Astrocyte (in vitro differentiated cells and primary cell): ENCODE measurements around the gene TMEM123. TPM values are rescaled to one million over a fixed set of nuclear protein-coding genes. Genes with fewer than 3 reads are reported as not detected.
A peak's percentile ranks its signal among the peaks of the same experiment; 100 is the strongest.

Experiments used
- DNase-seq: peaks from one replicate; pipeline ENCODE4 v3.0.0-alpha.2; 2010; ENCODE audit warnings: low read depth
- FAIRE-seq: peaks from 2 replicates; lab custom pipeline; 2011; peaks lifted over from hg19 to GRCh38; lab: Jason Lieb, UNC
- H2AFZ ChIP-seq: 2 replicates; pipeline ENCODE4 v1.6.0; 2012; ENCODE audit warnings: low read depth, low read length, inconsistent platforms
- H3K27ac ChIP-seq: 2 replicates; pipeline ENCODE4 v1.5.1; 2011; ENCODE audit warnings: low read depth, low read length, inconsistent platforms
- H3K27me3 ChIP-seq: 2 replicates; pipeline ENCODE4 v1.6.0; 2011; ENCODE audit warnings: low read length, inconsistent platforms; ENCODE audit not compliant: insufficient read depth
- H3K36me3 ChIP-seq: 2 replicates; pipeline ENCODE4 v1.5.1; 2011; ENCODE audit warnings: low read length, inconsistent platforms; ENCODE audit not compliant: insufficient read depth
- H3K4me1 ChIP-seq: 2 replicates; pipeline ENCODE4 v1.5.1; 2011; ENCODE audit warnings: low read length, inconsistent platforms; ENCODE audit not compliant: insufficient read depth
- H3K4me2 ChIP-seq: 2 replicates; pipeline ENCODE4 v1.6.0; 2012; ENCODE audit warnings: low read length, inconsistent platforms
- H3K4me3 ChIP-seq: 2 replicates; pipeline ENCODE4 v1.5.1; 2011; ENCODE audit warnings: low read depth, mild to moderate bottlenecking, low read length, inconsistent platforms; ENCODE audit not compliant: insufficient read depth
- H3K79me2 ChIP-seq: 2 replicates; pipeline ENCODE4 v1.6.0; 2012; ENCODE audit warnings: mild to moderate bottlenecking, low read length, inconsistent platforms; ENCODE audit not compliant: insufficient read depth
- H3K9ac ChIP-seq: 2 replicates; pipeline ENCODE4 v1.6.0; 2012; ENCODE audit warnings: mild to moderate bottlenecking, low read length, inconsistent platforms
- H3K9me3 ChIP-seq: 2 replicates; pipeline ENCODE4 v1.5.1; 2012; ENCODE audit warnings: low read depth, mild to moderate bottlenecking, low read length, inconsistent platforms; ENCODE audit not compliant: insufficient read depth
- H4K20me1 ChIP-seq: 2 replicates; pipeline ENCODE4 v1.6.0; 2012; ENCODE audit warnings: low read length, inconsistent platforms; ENCODE audit not compliant: insufficient read depth
- H3K27ac Mint-ChIP-seq: one replicate; pipeline ENCODE4 v1.8.0; 2021; ENCODE audit warnings: mild to moderate bottlenecking, mixed read lengths; ENCODE audit not compliant: unreplicated experiment
- H3K27me3 Mint-ChIP-seq: one replicate; pipeline ENCODE4 v1.8.0; 2021; ENCODE audit warnings: low read depth, mixed read lengths; ENCODE audit not compliant: unreplicated experiment
- H3K36me3 Mint-ChIP-seq: one replicate; pipeline ENCODE4 v1.8.0; 2021; ENCODE audit warnings: low read depth, mixed read lengths; ENCODE audit not compliant: unreplicated experiment
- H3K4me1 Mint-ChIP-seq: one replicate; pipeline ENCODE4 v1.8.0; 2021; ENCODE audit warnings: low read depth, mixed read lengths; ENCODE audit not compliant: unreplicated experiment
- H3K4me3 Mint-ChIP-seq: one replicate; pipeline ENCODE4 v1.8.0; 2021; ENCODE audit warnings: mild to moderate bottlenecking, moderate library complexity, mixed read lengths; ENCODE audit not compliant: unreplicated experiment
- H3K9me3 Mint-ChIP-seq: one replicate; pipeline ENCODE4 v1.8.0; 2021; ENCODE audit warnings: mild to moderate bottlenecking, mixed read lengths; ENCODE audit not compliant: unreplicated experiment
- CTCF ChIP-seq: IDR thresholded peaks from 2 replicates; pipeline ENCODE4 v1.5.1; 2011; ENCODE audit warnings: low read depth, mild to moderate bottlenecking, inconsistent platforms, low read length, moderate library complexity; ENCODE audit not compliant: insufficient read depth
- EZH2 ChIP-seq: IDR thresholded peaks from 2 replicates; pipeline ENCODE4 v1.6.1; 2012; ENCODE audit warnings: mild to moderate bottlenecking, low read length, inconsistent platforms; ENCODE audit not compliant: insufficient read depth
- total RNA-seq: library from RNA; stranded (reverse); gene quantifications from 2 replicates; pipeline ENCODE4 v1.2.1, GENCODE V29; 2021

Gene TMEM123
- total RNA-seq, 1 donor from 2014 or later: 234 TPM

- Mint-ChIP-seq H3K27ac (peak within 1 kb of the TSS; percentile 96), H3K27me3 (no peaks in the 10 kb centered on the region), H3K36me3 (peaks cover 4% of the 10 kb centered on the region), H3K4me3 (peak within 1 kb of the TSS; percentile 96), H3K9me3 (no peaks in the 10 kb centered on the region), H3K4me1 (peaks cover 28% of the 10 kb centered on the region)
- H3K9ac ChIP-seq: peak within 1 kb of the TSS; percentile 95
- FAIRE-seq: peak; percentile 54
- TF ChIP-seq CTCF (peak; percentile 41), EZH2 (no peak)
- H3K27ac ChIP-seq: peak within 1 kb of the TSS; percentile 99
- H3K36me3 ChIP-seq: peaks cover 7% of the 10 kb centered on the region
- peaks cover 15% of the 10 kb centered on the region for H4K20me1 ChIP-seq
- peaks cover 47% of the 10 kb centered on the region for H3K79me2 ChIP-seq
- H3K4me3 ChIP-seq: peak within 1 kb of the TSS; percentile 91
- H3K27me3 ChIP-seq: no peaks in the 10 kb centered on the region
- peak within 1 kb of the TSS; percentile 83 for H2AFZ ChIP-seq
- H3K4me1 ChIP-seq: peaks cover 19% of the 10 kb centered on the region
- peak within 1 kb of the TSS; percentile 83 for H3K4me2 ChIP-seq
- H3K9me3 ChIP-seq: no peaks in the 10 kb centered on the region
- DNase-seq: peak; percentile 74
Measured at GRCh38 chr11:102346748-102347461, 105.7 kb downstream of the TMEM123 start, which contains the start of gene BIRC2. BIRC2 (plus strand) TSS chr11:102347214; CDS start chr11:102349855, 2,641 bp downstream.

- Histone ChIP-seq H2AFZ (peak overlapping the region; percentile 83), H3K27ac (peak overlapping the region; percentile 99), H4K20me1 (peaks cover 15% of the 10 kb centered on the region), H3K27me3 (no peaks in the 10 kb centered on the region), H3K4me1 (peaks cover 19% of the 10 kb centered on the region), H3K9ac (peak overlapping the region; percentile 95), H3K4me2 (peak overlapping the region; percentile 83), H3K36me3 (peaks cover 7% of the 10 kb centered on the region), H3K9me3 (no peaks in the 10 kb centered on the region), H3K4me3 (peak overlapping the region; percentile 91), H3K79me2 (peaks cover 42% of the 10 kb centered on the region)
- H3K27ac Mint-ChIP-seq: peak overlapping the region; percentile 96
- H3K9me3 Mint-ChIP-seq: no peaks in the 10 kb centered on the region
- peaks cover 4% of the 10 kb centered on the region for H3K36me3 Mint-ChIP-seq
- H3K27me3 Mint-ChIP-seq: no peaks in the 10 kb centered on the region
- H3K4me3 Mint-ChIP-seq: peak overlapping the region; percentile 96
- TF ChIP-seq CTCF: no peak
- TF ChIP-seq EZH2: no peak
- DNase-seq (peak; percentile 7), FAIRE-seq (no peak)
- H3K4me1 Mint-ChIP-seq: peaks cover 28% of the 10 kb centered on the region
Measured at GRCh38 chr11:102346456-102346747, 106.2 kb downstream of the TMEM123 start.

Other genes starting within 250 kb of the TMEM123 start
- 2.2 and 2.6 TPM in 2 replicates for gene BIRC3, start 135.3 kb downstream of the TMEM123 start, total RNA-seq
- 69.9 and 72.0 TPM in 2 replicates for gene BIRC2, start 105.6 kb downstream of the TMEM123 start, total RNA-seq
- gene MMP7, start 78.0 kb upstream of the TMEM123 start, total RNA-seq: 2.6 and 8.4 TPM in 2 replicates
- not detected in 2 replicates for gene MMP20, start 172.6 kb upstream of the TMEM123 start, total RNA-seq